ENCODE measurements around the gene POGLUT2.
"Not testable (repeated sequence)": the region's sequence is repeated elsewhere in the genome, so short reads cannot be mapped to it uniquely, and the experiment has no call there.

The POGLUT2 gene

GRCh38 chr13:102800145-102801041 is 1.6 kb upstream of the POGLUT2 start:
- H3K9me3 ChIP-seq (ENCODE audit: control insufficient read depth, insufficient read depth, low read depth, low read length): no peaks in the 10 kb centered on the region
- H3K27ac ChIP-seq (ENCODE audit: low read depth, low read length): no peak overlapping the region
- H3K27me3 ChIP-seq (ENCODE audit: control insufficient read depth, insufficient read depth, low read length): peaks cover 14% of the 10 kb centered on the region
- H3K9ac ChIP-seq (ENCODE audit: low read length): peak overlapping the region; percentile 79
- H3K4me3 ChIP-seq (ENCODE audit: low read depth, low read length): peak overlapping the region; percentile 97
- 0 out of 2 replicates have a peak, but pooled peaks cover 2% of the 10 kb centered on the region for H3K4me1 ChIP-seq (ENCODE audit: control insufficient read depth, insufficient read depth, low read length)
- no peaks in the 10 kb centered on the region for H3K36me3 ChIP-seq (ENCODE audit: control insufficient read depth, insufficient read depth, low read length)

GRCh38 chr13:102799426-102800144 is 809 bp upstream of the POGLUT2 start:
- no peak overlapping the region for H3K27ac ChIP-seq (ENCODE audit: low read depth, low read length)
- peak overlapping the region; percentile 79 for H3K9ac ChIP-seq (ENCODE audit: low read length)

GRCh38 chr13:102793611-102794355 is 5.0 kb downstream of the POGLUT2 start:
- Histone ChIP-seq H3K4me1 (ENCODE audit: control insufficient read depth, insufficient read depth, low read length) (peaks cover 20% of the 10 kb centered on the region), H3K9me3 (ENCODE audit: control insufficient read depth, insufficient read depth, low read depth, low read length) (no peaks in the 10 kb centered on the region), H3K27ac (ENCODE audit: low read depth, low read length) (no peak overlapping the region), H3K27me3 (ENCODE audit: control insufficient read depth, insufficient read depth, low read length) (no peaks in the 10 kb centered on the region), H3K9ac (ENCODE audit: low read length) (peak overlapping the region; percentile 25), H3K36me3 (ENCODE audit: control insufficient read depth, insufficient read depth, low read length) (peaks cover 26% of the 10 kb centered on the region), H3K4me3 (ENCODE audit: low read depth, low read length) (peak overlapping the region; percentile 21; the same call in 1 of the 2 replicates)

More at GRCh38 chr13:102799426-102800144, 809 bp upstream of the POGLUT2 start:
- Histone ChIP-seq H3K36me3 (ENCODE audit: control insufficient read depth, insufficient read depth, low read length) (no peaks in the 10 kb centered on the region), H3K27me3 (ENCODE audit: control insufficient read depth, insufficient read depth, low read length) (peaks cover 14% of the 10 kb centered on the region), H3K9me3 (ENCODE audit: control insufficient read depth, insufficient read depth, low read depth, low read length) (no peaks in the 10 kb centered on the region), H3K4me3 (ENCODE audit: low read depth, low read length) (peak overlapping the region; percentile 97), H3K4me1 (ENCODE audit: control insufficient read depth, insufficient read depth, low read length) (peaks cover 3% of the 10 kb centered on the region)

- Histone ChIP-seq H3K9me3 (ENCODE audit: control insufficient read depth, insufficient read depth, low read depth, low read length) (no peaks in the 10 kb centered on the region), H3K4me3 (ENCODE audit: low read depth, low read length) (no peak overlapping the region), H3K4me1 (ENCODE audit: control insufficient read depth, insufficient read depth, low read length) (peaks cover 20% of the 10 kb centered on the region), H3K27ac (ENCODE audit: low read depth, low read length) (no peak overlapping the region), H3K9ac (ENCODE audit: low read length) (no peak overlapping the region), H3K27me3 (ENCODE audit: control insufficient read depth, insufficient read depth, low read length) (no peaks in the 10 kb centered on the region), H3K36me3 (ENCODE audit: control insufficient read depth, insufficient read depth, low read length) (peaks cover 37% of the 10 kb centered on the region)
Observed at GRCh38 chr13:102792396-102792795, 6.4 kb downstream of the POGLUT2 start.

GRCh38 chr13:102788683-102789082 is 10.1 kb downstream of the POGLUT2 start:
- H3K4me1 ChIP-seq (ENCODE audit: control insufficient read depth, insufficient read depth, low read length): peaks cover 10% of the 10 kb centered on the region
- no peak overlapping the region for H3K27ac ChIP-seq (ENCODE audit: low read depth, low read length)
- no peaks in the 10 kb centered on the region for H3K9me3 ChIP-seq (ENCODE audit: control insufficient read depth, insufficient read depth, low read depth, low read length)
- no peaks in the 10 kb centered on the region for H3K27me3 ChIP-seq (ENCODE audit: control insufficient read depth, insufficient read depth, low read length)
- peaks cover 61% of the 10 kb centered on the region for H3K36me3 ChIP-seq (ENCODE audit: control insufficient read depth, insufficient read depth, low read length)
- no peak overlapping the region for H3K9ac ChIP-seq (ENCODE audit: low read length)
- H3K4me3 ChIP-seq (ENCODE audit: low read depth, low read length): no peak overlapping the region

GRCh38 chr13:102784483-102784882 is 14.3 kb downstream of the POGLUT2 start:
- Histone ChIP-seq H3K9me3 (ENCODE audit: control insufficient read depth, insufficient read depth, low read depth, low read length) (peaks cover 16% of the 10 kb centered on the region), H3K27ac (ENCODE audit: low read depth, low read length) (no peak overlapping the region), H3K4me3 (ENCODE audit: low read depth, low read length) (no peak overlapping the region), H3K4me1 (ENCODE audit: control insufficient read depth, insufficient read depth, low read length) (no peaks in the 10 kb centered on the region), H3K36me3 (ENCODE audit: control insufficient read depth, insufficient read depth, low read length) (peaks cover 58% of the 10 kb centered on the region), H3K27me3 (ENCODE audit: control insufficient read depth, insufficient read depth, low read length) (no peaks in the 10 kb centered on the region), H3K9ac (ENCODE audit: low read length) (no peak overlapping the region)

GRCh38 chr13:102781591-102781990 is 17.2 kb downstream of the POGLUT2 start:
- no peaks in the 10 kb centered on the region for H3K27me3 ChIP-seq (ENCODE audit: control insufficient read depth, insufficient read depth, low read length)
- H3K9me3 ChIP-seq (ENCODE audit: control insufficient read depth, insufficient read depth, low read depth, low read length): peaks cover 16% of the 10 kb centered on the region
- no peak overlapping the region for H3K9ac ChIP-seq (ENCODE audit: low read length)
- H3K4me3 ChIP-seq (ENCODE audit: low read depth, low read length): no peak overlapping the region
- peaks cover 35% of the 10 kb centered on the region for H3K36me3 ChIP-seq (ENCODE audit: control insufficient read depth, insufficient read depth, low read length)
- no peak overlapping the region for H3K27ac ChIP-seq (ENCODE audit: low read depth, low read length)
- H3K4me1 ChIP-seq (ENCODE audit: control insufficient read depth, insufficient read depth, low read length): no peaks in the 10 kb centered on the region

GRCh38 chr13:102780656-102781055 is 18.1 kb downstream of the POGLUT2 start:
- not testable (repeated sequence) for H3K4me3 ChIP-seq (ENCODE audit: low read depth, low read length); H3K27me3 ChIP-seq (ENCODE audit: control insufficient read depth, insufficient read depth, low read length); H3K27ac ChIP-seq (ENCODE audit: low read depth, low read length); H3K4me1 ChIP-seq (ENCODE audit: control insufficient read depth, insufficient read depth, low read length); H3K9ac ChIP-seq (ENCODE audit: low read length)
- peaks cover 16% of the 10 kb centered on the region for H3K9me3 ChIP-seq (ENCODE audit: control insufficient read depth, insufficient read depth, low read depth, low read length)
- H3K36me3 ChIP-seq (ENCODE audit: control insufficient read depth, insufficient read depth, low read length): peaks cover 28% of the 10 kb centered on the region

- no peak overlapping the region for H3K27ac ChIP-seq (ENCODE audit: low read depth, low read length)
- no peaks in the 10 kb centered on the region for H3K27me3 ChIP-seq (ENCODE audit: control insufficient read depth, insufficient read depth, low read length)
- H3K36me3 ChIP-seq (ENCODE audit: control insufficient read depth, insufficient read depth, low read length): peaks cover 20% of the 10 kb centered on the region; the same call in 1 of the 2 replicates
- no peak overlapping the region for H3K9ac ChIP-seq (ENCODE audit: low read length)
- no peaks in the 10 kb centered on the region for H3K4me1 ChIP-seq (ENCODE audit: control insufficient read depth, insufficient read depth, low read length)
- no peak overlapping the region for H3K4me3 ChIP-seq (ENCODE audit: low read depth, low read length)
- peaks cover 16% of the 10 kb centered on the region for H3K9me3 ChIP-seq (ENCODE audit: control insufficient read depth, insufficient read depth, low read depth, low read length)
Observed at GRCh38 chr13:102779436-102780159, 19.2 kb downstream of the POGLUT2 start.

- H3K9ac ChIP-seq (ENCODE audit: low read length): no peak overlapping the region
- H3K27ac ChIP-seq (ENCODE audit: low read depth, low read length): no peak overlapping the region
- H3K9me3 ChIP-seq (ENCODE audit: control insufficient read depth, insufficient read depth, low read depth, low read length): peaks cover 16% of the 10 kb centered on the region
- H3K4me1 ChIP-seq (ENCODE audit: control insufficient read depth, insufficient read depth, low read length): no peaks in the 10 kb centered on the region; the same call in 1 of the 2 replicates
- peaks cover 8% of the 10 kb centered on the region for H3K27me3 ChIP-seq (ENCODE audit: control insufficient read depth, insufficient read depth, low read length)
- no peak overlapping the region for H3K4me3 ChIP-seq (ENCODE audit: low read depth, low read length)
- peaks cover 10% of the 10 kb centered on the region; the same call in 1 of the 2 replicates for H3K36me3 ChIP-seq (ENCODE audit: control insufficient read depth, insufficient read depth, low read length)
Observed at GRCh38 chr13:102777736-102778135, 21.0 kb downstream of the POGLUT2 start.
